Measurements from ENCODE around the gene MGMT. TPM values are rescaled to one million over a fixed set of nuclear protein-coding genes. Genes with fewer than 3 reads are reported as not detected.
A peak's percentile ranks its signal among the peaks of the same experiment; 100 is the strongest.

The MGMT gene
- total RNA-seq, 2 donors from 2014 or later: 28.6 to 33.7 TPM

GRCh38 chr10:129532838-129533237 lies 65.8 kb downstream of the MGMT start:
- Mint-ChIP-seq H3K36me3 (ENCODE audit: low read depth) (peaks cover 24% of the 10 kb centered on the region), H3K9me3 (peaks cover 3% of the 10 kb centered on the region), H3K27me3 (ENCODE audit: insufficient read depth) (no peaks in the 10 kb centered on the region), H3K4me1 (peaks cover 8% of the 10 kb centered on the region), H3K4me3 (no peak overlapping the region), H3K27ac (peak overlapping the region; percentile 81)
- Histone ChIP-seq H3K27ac (ENCODE audit: low read depth, low read length) (no peak overlapping the region), H3K4me1 (ENCODE audit: control insufficient read depth, insufficient read depth, low read length) (peaks cover 9% of the 10 kb centered on the region), H3K36me3 (ENCODE audit: control insufficient read depth, insufficient read depth, low read length) (no peaks in the 10 kb centered on the region), H3K27me3 (ENCODE audit: control insufficient read depth, insufficient read depth, low read length, poor library complexity, severe bottlenecking) (no peaks in the 10 kb centered on the region), H3K9ac (ENCODE audit: extremely low read depth, low read length, poor library complexity, severe bottlenecking) (no peak overlapping the region), H3K4me3 (ENCODE audit: low read length) (no peak overlapping the region), H3K9me3 (ENCODE audit: control insufficient read depth, low read length) (no peaks in the 10 kb centered on the region)
- 96% methylated on average over 8 to 12 of the region's 12 CpGs for WGBS, 2 experiments (ENCODE audit: insufficient coverage in 1 of 2, insufficient read length in 1 of 2)
- no peak for DNase-seq
- no peak for TF ChIP-seq CTCF (conservative IDR thresholded peaks at IDR 0.05)

- DNase-seq: no peak
- no peak for TF ChIP-seq CTCF (conservative IDR thresholded peaks at IDR 0.05)
- Histone ChIP-seq H3K27me3 (ENCODE audit: control insufficient read depth, insufficient read depth, low read length, poor library complexity, severe bottlenecking) (no peaks in the 10 kb centered on the region), H3K9me3 (ENCODE audit: control insufficient read depth, low read length) (no peaks in the 10 kb centered on the region), H3K4me3 (ENCODE audit: low read length) (no peak overlapping the region), H3K4me1 (ENCODE audit: control insufficient read depth, insufficient read depth, low read length) (peaks cover 9% of the 10 kb centered on the region), H3K27ac (ENCODE audit: low read depth, low read length) (no peak overlapping the region), H3K9ac (ENCODE audit: extremely low read depth, low read length, poor library complexity, severe bottlenecking) (no peak overlapping the region), H3K36me3 (ENCODE audit: control insufficient read depth, insufficient read depth, low read length) (no peaks in the 10 kb centered on the region)
- no peak overlapping the region for H3K4me3 Mint-ChIP-seq
- H3K27ac Mint-ChIP-seq: peak overlapping the region; percentile 69
- peaks cover 8% of the 10 kb centered on the region for H3K4me1 Mint-ChIP-seq
- H3K9me3 Mint-ChIP-seq: peaks cover under 1% of the 10 kb centered on the region
- no peaks in the 10 kb centered on the region for H3K27me3 Mint-ChIP-seq (ENCODE audit: insufficient read depth)
- H3K36me3 Mint-ChIP-seq (ENCODE audit: low read depth): peaks cover 23% of the 10 kb centered on the region
- 92 to 96% methylated on average over 11 of the region's 11 CpGs for WGBS, 2 experiments (ENCODE audit: insufficient coverage in 1 of 2, insufficient read length in 1 of 2)
These were observed 66.2 kb downstream of the MGMT start for GRCh38 chr10:129533281-129533680.

- Mint-ChIP-seq H3K27ac (no peak overlapping the region), H3K27me3 (ENCODE audit: insufficient read depth) (no peaks in the 10 kb centered on the region), H3K4me3 (no peak overlapping the region), H3K4me1 (peaks cover 8% of the 10 kb centered on the region), H3K36me3 (ENCODE audit: low read depth) (peaks cover 28% of the 10 kb centered on the region), H3K9me3 (peaks cover 5% of the 10 kb centered on the region)
- Histone ChIP-seq H3K4me3 (ENCODE audit: low read length) (no peak overlapping the region), H3K9me3 (ENCODE audit: control insufficient read depth, low read length) (no peaks in the 10 kb centered on the region), H3K27me3 (ENCODE audit: control insufficient read depth, insufficient read depth, low read length, poor library complexity, severe bottlenecking) (no peaks in the 10 kb centered on the region), H3K36me3 (ENCODE audit: control insufficient read depth, insufficient read depth, low read length) (no peaks in the 10 kb centered on the region), H3K4me1 (ENCODE audit: control insufficient read depth, insufficient read depth, low read length) (peaks cover 9% of the 10 kb centered on the region), H3K27ac (ENCODE audit: low read depth, low read length) (no peak overlapping the region), H3K9ac (ENCODE audit: extremely low read depth, low read length, poor library complexity, severe bottlenecking) (no peak overlapping the region)
- DNase-seq: no peak
- no peak for TF ChIP-seq CTCF (conservative IDR thresholded peaks at IDR 0.05)
- 90 to 97% methylated on average over 4 to 5 of the region's 5 CpGs for WGBS, 2 experiments (ENCODE audit: insufficient coverage in 1 of 2, insufficient read length in 1 of 2)
These were observed 67.8 kb downstream of the MGMT start for GRCh38 chr10:129534826-129535225.

All from endodermal cell (in vitro differentiated cells).